ENCODE results near the gene FCN1. TPM values are rescaled to one million over a fixed set of nuclear protein-coding genes. Genes with fewer than 3 reads are reported as not detected.

The FCN1 gene
- total RNA-seq, 1 donor from 2014 or later: not detected

DNA sequence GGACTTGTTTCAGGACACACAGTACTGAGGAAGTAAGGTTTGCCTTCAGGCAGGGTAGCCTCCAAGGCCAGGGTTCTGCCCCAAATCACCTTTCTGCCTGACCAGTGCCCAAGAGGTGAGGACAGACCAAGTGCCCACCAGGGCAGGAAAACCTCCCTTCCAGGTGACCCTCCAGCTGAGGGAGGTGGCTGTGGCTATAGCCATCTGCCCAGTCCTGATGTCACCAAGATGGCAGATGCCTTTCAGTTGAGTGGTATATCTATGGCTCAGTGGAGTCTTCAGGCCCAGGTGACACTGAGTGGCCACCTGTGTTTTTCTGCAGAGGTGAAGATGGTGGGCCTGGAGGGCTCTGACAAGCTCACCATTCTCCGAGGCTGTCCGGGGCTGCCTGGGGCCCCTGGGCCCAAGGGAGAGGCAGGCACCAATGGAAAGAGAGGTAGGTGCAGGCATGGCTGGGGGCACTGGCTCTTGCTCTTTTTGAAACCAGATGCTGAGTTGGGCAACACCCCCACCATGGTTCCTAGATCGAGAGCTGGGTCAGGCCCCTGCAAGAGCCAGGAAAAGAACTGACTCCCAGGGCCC is 35.4 kb downstream of the FCN1 start:
- Mint-ChIP-seq H3K27me3 (ENCODE audit: low read depth) (peaks cover 20% of the 10 kb centered on the region), H3K4me3 (no peak overlapping the region), H3K36me3 (no peaks in the 10 kb centered on the region), H3K27ac (no peak overlapping the region), H3K4me1 (no peaks in the 10 kb centered on the region), H3K9me3 (no peaks in the 10 kb centered on the region)
- TF ChIP-seq, protein P1, sequence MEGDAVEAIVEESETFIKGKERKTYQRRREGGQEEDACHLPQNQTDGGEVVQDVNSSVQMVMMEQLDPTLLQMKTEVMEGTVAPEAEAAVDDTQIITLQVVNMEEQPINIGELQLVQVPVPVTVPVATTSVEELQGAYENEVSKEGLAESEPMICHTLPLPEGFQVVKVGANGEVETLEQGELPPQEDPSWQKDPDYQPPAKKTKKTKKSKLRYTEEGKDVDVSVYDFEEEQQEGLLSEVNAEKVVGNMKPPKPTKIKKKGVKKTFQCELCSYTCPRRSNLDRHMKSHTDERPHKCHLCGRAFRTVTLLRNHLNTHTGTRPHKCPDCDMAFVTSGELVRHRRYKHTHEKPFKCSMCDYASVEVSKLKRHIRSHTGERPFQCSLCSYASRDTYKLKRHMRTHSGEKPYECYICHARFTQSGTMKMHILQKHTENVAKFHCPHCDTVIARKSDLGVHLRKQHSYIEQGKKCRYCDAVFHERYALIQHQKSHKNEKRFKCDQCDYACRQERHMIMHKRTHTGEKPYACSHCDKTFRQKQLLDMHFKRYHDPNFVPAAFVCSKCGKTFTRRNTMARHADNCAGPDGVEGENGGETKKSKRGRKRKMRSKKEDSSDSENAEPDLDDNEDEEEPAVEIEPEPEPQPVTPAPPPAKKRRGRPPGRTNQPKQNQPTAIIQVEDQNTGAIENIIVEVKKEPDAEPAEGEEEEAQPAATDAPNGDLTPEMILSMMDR (IDR thresholded peaks at IDR 0.05; ENCODE audit: unreplicated experiment): no peak
- DNase-seq (ENCODE audit: low spot score in 2 of 2, unreplicated experiment in 2 of 2): no peak

DNA sequence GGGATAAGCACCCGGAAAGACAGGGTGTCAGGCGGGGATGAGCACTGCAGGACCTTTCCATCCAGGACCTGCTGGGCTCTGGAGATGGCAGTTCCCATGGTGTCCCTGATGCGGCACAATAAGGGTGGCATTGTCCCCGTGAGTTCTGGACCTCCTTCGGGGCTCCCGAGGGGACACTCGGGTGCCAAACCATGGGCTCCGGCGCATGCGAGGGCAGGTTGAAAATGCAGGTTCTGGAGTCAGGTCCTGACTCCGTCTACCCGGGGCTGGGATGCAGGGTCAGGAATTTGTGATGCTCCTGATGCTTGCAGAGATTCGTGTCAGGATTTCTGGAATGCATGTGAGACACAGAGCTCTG is 36.4 kb downstream of the FCN1 start:
- no peak overlapping the region for H3K4me3 Mint-ChIP-seq
- no peak for DNase-seq (ENCODE audit: low spot score in 2 of 2, unreplicated experiment in 2 of 2)
- no peaks in the 10 kb centered on the region for H3K9me3 Mint-ChIP-seq
- H3K36me3 Mint-ChIP-seq: no peaks in the 10 kb centered on the region
- no peaks in the 10 kb centered on the region for H3K4me1 Mint-ChIP-seq
- TF ChIP-seq, protein P1 (IDR thresholded peaks at IDR 0.05; ENCODE audit: unreplicated experiment): no peak
- H3K27me3 Mint-ChIP-seq (ENCODE audit: low read depth): peaks cover 21% of the 10 kb centered on the region
- no peak overlapping the region for H3K27ac Mint-ChIP-seq

DNA sequence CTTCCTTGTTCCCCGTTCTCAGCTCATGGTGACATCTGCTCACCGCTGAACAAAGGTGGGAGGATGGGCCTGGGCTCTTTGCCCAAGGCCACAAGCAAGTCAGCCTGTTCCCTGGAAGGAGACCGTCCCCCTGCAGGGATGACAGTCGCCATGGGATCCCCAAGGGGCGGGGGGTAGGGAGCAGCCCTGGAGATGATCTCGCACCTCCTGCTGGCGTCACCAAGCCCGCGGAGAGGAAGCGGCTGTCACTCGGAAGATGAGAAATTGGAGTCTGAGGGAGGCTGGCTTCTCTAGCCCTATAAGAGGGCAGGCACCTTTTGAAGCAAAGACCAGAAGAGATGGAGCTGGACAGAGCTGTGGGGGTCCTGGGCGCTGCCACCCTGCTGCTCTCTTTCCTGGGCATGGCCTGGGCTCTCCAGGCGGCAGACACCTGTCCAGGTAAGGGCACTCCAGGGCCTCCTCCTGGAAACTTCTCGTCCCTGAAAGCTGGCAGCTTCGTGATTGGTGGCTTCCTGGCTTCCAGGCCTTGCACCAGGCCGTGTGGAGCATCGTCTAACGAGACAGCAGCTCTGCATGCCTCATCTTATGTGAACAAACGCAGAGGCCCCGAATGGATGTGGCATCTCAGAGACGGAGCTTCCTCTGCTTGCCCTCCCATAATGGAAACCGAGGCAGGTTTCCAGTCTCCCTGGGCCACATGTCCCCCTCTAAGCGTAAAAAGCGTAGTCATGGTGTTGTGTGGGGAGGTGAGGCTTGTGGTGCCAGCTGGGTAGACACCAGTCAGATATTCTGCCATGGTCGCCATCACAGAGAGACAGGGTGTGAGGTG is 37.0 kb downstream of the FCN1 start, which contains the start of gene FCN2:
Gene FCN2, plus strand, starts transcription at position 327 of the 829 bp plus-strand sequence. Its CDS starts 12 bp downstream, at position 339.
- TF ChIP-seq, protein P1 (IDR thresholded peaks at IDR 0.05; ENCODE audit: unreplicated experiment): no peak
- no peak for DNase-seq (ENCODE audit: low spot score in 2 of 2, unreplicated experiment in 2 of 2)
- Mint-ChIP-seq H3K27ac (no peak within 1 kb of the TSS), H3K4me1 (no peaks in the 10 kb centered on the region), H3K4me3 (no peak within 1 kb of the TSS), H3K9me3 (no peaks in the 10 kb centered on the region), H3K27me3 (ENCODE audit: low read depth) (peaks cover 24% of the 10 kb centered on the region), H3K36me3 (no peaks in the 10 kb centered on the region)

GRCh38 chr9:134879664-134880483 is 37.8 kb downstream of the FCN1 start:
- DNase-seq (ENCODE audit: low spot score in 2 of 2, unreplicated experiment in 2 of 2): no peak
- H3K36me3 Mint-ChIP-seq: no peaks in the 10 kb centered on the region
- TF ChIP-seq, protein P1 (IDR thresholded peaks at IDR 0.05; ENCODE audit: unreplicated experiment): no peak
- no peaks in the 10 kb centered on the region for H3K9me3 Mint-ChIP-seq
- H3K4me1 Mint-ChIP-seq: no peaks in the 10 kb centered on the region
- no peak overlapping the region for H3K27ac Mint-ChIP-seq
- H3K27me3 Mint-ChIP-seq (ENCODE audit: low read depth): peaks cover 30% of the 10 kb centered on the region
- H3K4me3 Mint-ChIP-seq: no peak overlapping the region

DNA sequence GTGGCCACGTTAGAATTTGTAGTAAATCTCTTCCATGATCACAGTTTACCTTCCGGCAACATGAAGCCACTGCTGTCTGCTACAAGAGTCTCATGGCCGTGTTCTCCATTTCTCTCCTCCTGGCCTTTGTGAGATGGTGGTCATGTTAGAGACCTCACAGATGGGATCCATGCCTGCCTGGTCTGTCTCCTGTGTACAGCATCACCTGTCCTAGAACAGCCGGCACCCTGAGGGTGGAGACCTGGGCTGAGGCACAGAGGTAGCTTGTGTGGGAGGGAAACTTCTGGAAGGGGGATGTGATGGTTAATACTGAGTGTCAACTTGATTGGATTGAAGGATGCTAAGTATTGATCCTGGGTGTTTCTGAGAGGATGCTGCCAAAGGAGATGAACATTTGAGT is 40.2 kb downstream of the FCN1 start:
- H3K4me3 Mint-ChIP-seq: no peak overlapping the region
- no peaks in the 10 kb centered on the region for H3K4me1 Mint-ChIP-seq
- H3K36me3 Mint-ChIP-seq: no peaks in the 10 kb centered on the region
- H3K27me3 Mint-ChIP-seq (ENCODE audit: low read depth): peaks cover 37% of the 10 kb centered on the region
- TF ChIP-seq, protein P1 (IDR thresholded peaks at IDR 0.05; ENCODE audit: unreplicated experiment): no peak
- H3K9me3 Mint-ChIP-seq: peaks cover 6% of the 10 kb centered on the region
- H3K27ac Mint-ChIP-seq: no peak overlapping the region
- DNase-seq (ENCODE audit: low spot score in 2 of 2, unreplicated experiment in 2 of 2): no peak
